Renal cortex interstitium (tissue), 11 donors: ENCODE results near the gene LIMK1. TPM values are rescaled to one million over a fixed set of nuclear protein-coding genes. Genes with fewer than 3 reads are reported as not detected.
"Not testable (repeated sequence)": the region's sequence is repeated elsewhere in the genome, so short reads cannot be mapped to it uniquely, and the experiment has no call there.

Source experiments
- DNase-seq, 11 donors: peaks; one replicate each; pipeline ENCODE4 v3.0.0-alpha.2; 2013; ENCODE audit warnings: low read depth in 9 of 11, low spot score in 4 of 11; ENCODE audit errors: extremely low read depth in 1 of 11
- polyA plus RNA-seq, 3 donors: library from polyadenylated mRNA; unstranded; fragments of 120-200 nt; gene quantifications; one replicate each; pipeline ENCODE4 v1.2.1, GENCODE V29; 2013; ENCODE audit not compliant: insufficient read length in 3 of 3

Gene LIMK1
- polyA plus RNA-seq, 3 donors = 18.3 to 26.6 (median 25.1) TPM

DNA sequence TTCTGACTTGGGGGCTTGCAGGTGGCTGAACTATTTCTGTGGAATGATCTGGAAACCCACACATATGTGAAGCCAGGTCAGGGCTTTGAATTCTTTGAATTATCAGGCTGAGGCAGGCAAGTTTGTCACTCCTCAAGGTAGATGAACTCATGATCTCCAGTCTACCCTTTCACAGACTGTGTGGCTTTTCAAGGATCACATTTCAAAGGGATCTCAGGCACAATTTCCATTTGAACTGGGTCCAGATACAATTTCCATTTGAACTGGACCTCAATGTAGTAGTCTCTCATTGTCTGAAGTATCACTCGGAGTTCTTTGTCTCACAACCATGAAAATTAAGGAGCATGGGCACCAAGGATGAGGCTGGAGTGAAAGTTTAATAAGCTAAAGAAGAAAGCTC lies 64.9 kb downstream of the LIMK1 start:
- DNase-seq = no peak

DNA sequence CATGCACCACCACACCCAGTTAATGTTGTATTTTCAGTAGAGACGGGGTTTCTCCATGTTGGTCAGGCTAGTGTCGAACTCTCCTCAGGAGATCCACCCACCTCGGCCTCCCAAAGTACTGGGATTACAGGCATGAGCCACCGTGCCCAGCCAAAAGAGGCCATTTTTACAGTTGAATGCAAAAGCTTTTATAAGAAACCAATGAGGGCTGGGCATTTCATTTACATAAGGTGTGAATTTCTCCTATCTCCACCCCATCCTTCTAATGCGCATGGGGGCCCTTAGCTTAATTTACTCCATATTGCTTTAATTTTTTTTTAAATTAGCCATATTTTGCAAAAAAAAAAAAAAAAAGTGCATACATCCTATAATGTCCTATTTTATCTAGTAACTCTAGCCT lies 65.5 kb downstream of the LIMK1 start:
- no peak for DNase-seq

DNA sequence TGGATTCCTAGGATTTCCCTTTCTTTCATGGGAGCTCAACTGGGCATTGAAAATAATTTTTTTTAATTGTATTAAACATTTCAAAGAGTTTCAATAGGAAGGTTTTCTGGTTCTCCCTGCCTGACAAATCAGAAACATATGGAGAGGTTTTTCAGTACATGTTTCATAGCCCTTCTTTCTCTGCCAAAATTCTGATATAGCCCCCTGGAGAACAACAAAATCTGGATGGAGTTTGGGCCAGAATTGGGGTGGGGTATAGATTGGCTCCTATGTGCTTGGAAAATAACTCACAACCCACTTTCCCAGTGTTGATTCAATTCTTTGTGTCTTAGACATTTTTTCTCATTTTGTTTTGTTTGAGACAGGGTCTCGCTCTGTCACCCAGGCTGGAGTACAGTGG lies 66.0 kb downstream of the LIMK1 start:
- no peak for DNase-seq

DNA sequence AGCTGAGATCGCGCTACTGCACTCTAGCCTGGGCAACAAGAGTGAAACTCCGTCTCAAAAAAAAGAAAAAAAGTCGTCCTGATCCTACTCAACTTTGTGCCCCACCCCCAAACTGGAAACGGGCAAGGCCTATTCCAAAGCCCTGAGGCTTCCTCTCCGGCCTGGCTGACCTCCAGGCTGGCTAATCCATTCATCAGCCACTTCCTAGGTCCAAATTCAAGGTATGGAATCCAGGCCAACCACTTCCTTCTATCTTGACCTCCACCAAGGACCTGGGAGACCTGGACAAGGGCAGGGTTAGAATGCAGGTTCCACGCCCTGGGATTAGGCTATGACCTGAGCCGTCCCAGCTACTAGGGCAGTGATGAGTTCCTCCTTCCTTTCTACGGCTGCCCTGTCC lies 70.1 kb downstream of the LIMK1 start:
- DNase-seq = no peak

DNA sequence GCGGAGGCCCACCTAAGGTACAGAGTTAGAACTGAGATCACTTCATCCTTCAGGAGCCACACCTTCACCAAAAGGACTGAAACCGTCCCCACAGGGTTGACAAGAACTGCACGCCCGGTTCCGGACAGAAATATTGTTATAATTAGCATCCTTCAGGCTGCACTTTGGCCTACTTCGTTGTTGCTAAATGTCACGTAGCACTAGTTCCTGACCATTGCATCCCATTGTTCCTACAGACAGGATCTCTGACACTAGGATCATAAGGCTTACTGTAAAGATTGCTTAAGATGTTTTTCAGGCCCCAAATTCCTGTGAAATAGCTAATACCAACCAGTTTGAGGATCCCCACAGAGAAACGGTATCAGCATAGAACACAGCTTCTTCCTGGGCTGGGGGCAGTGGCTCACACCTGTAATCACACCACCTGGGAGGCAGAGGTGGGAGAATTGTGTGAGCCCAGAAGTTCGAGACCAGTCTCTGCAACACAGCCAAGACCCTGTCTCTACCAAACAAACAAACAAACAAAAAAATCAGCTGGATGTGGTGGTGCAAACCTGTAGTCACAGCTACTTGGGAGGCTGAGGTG lies 72.3 kb downstream of the LIMK1 start:
- DNase-seq = no peak

DNA sequence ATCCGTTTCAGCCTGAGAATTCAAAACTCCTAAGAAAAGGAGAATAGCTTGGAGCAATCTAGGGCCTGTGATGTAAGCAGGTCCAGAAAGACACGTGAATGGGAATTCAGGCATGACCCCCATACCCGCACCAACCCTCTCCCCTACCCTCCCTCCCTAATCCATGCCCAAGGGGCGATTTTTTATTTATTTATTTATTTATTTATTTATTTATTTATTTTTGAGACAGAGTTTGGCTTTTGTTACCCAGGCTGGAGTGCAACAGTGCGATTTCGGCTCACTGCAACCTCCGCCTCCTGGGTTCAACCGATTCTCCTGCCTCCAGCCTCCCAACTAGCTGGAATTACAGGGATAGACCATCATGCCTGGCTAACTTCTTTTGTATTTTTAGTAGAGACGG lies 74.0 kb downstream of the LIMK1 start:
- no peak for DNase-seq

DNA sequence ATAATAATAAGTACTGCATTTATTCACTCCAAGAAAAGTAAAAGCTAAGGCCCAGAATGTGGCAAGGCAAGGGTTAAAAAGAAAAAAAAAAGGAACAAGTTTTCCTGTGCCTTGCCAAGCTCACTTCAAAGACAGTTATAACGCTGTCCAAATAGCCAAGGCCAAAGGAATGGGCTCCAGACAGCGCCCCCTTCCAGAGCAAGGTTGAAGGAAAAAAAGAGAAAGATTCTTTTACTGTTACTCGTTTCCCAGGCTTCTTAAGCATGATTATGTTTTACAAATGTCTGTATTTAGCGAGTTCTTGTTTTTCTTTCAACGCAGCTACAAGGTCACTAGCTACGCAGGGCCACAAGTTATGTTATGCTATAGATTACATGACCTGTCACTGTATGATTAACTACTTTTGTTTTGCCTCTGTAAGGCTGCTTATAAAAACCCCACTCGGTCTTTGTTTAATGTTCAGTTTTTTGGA lies 81.4 kb downstream of the LIMK1 start:
- DNase-seq = peak in 1 of 11 donors; percentile 33

DNA sequence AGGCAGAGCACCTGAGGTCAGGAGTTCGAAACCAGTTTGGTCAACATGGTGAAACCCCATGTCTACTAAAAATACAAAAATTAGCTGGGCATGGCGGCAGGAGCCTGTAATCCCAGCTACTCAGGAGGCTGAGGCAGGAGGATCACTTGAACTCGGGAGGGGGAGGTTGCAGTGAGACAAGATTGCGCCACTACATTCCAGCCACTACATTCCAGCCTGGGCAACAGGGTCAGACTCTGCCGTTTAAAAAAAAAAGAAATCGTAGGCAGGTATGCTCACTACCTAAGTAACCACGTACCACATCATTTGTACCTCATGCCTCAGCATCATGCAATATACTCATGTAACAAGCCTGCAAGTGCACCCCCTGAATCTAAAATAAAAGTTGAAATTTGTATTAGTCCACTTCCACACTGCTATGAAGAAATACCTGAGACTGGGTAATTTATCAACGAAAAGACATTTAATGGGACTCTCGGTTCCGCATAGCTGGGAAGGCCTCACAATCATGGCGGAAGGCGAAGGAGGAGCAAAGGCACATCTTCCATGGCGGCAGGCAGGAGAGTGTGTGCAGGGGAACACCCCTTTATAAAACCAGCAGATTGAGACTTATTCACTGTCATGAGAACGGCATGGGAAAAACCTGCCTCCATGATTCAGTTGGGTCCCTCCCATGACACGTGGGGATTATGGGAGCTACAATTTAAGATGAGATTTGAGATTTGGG lies 82.4 kb downstream of the LIMK1 start:
- DNase-seq = no peak

DNA sequence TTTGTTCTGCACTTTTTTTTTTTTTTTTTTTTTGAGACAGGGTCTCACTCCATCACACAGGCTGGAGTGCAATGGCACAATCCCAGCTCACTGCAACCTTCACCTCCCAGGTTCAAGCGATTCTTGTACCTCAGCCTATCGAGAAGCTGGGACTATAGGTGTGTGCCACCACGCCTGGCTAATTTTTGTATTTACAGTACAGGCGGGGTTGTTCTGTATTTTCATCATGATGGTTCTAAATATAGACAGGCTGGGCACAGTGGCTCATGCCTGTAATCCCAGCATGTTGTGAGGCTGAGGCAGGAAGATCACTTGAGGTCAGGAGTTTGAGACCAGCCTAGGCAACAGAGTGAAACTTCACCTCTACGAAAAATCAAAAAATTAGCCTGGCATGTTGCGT lies 83.7 kb downstream of the LIMK1 start:
- not testable (repeated sequence) for DNase-seq

Other genes with a start within 250 kb of the LIMK1 start
- 10 to 100 TPM in 2 of 3 donors, 1 to 10 TPM in 1; 3.5 to 15.9 (median 12.9) TPM for gene METTL27, start 241.3 kb upstream of the LIMK1 start, polyA plus RNA-seq
- under 1 TPM in 1 of 3 donors, not detected in 2; 0.21 TPM for gene TMEM270, start 222.6 kb upstream of the LIMK1 start, polyA plus RNA-seq
- gene ELN, start 55.6 kb upstream of the LIMK1 start, polyA plus RNA-seq = 10 to 100 TPM; 42.8 to 95.7 (median 72.8) TPM
- 100 to 1,000 TPM; 290 to 334 (median 299) TPM for gene EIF4H, start 90.6 kb downstream of the LIMK1 start, polyA plus RNA-seq
- 1 to 10 TPM; 2.6 to 3.5 (median 3.2) TPM for gene LAT2, start 126.2 kb downstream of the LIMK1 start, polyA plus RNA-seq
- 10 to 100 TPM; 40.8 to 50.2 (median 42.4) TPM for gene RFC2, start 170.6 kb downstream of the LIMK1 start, polyA plus RNA-seq
- gene CLIP2, start 205.6 kb downstream of the LIMK1 start, polyA plus RNA-seq = 10 to 100 TPM; 19.6 to 32.6 (median 28.7) TPM